GM21360 (cell line): ENCODE data around the gene PLEKHA1.

Experiments
- ATAC-seq: cut with Tn5 transposase; IDR thresholded peaks from one replicate; pipeline ENCODE4 v1.9.1; 2021; ENCODE audit warnings: mild to moderate bottlenecking, moderate library complexity; ENCODE audit not compliant: unreplicated experiment

The PLEKHA1 gene

DNA sequence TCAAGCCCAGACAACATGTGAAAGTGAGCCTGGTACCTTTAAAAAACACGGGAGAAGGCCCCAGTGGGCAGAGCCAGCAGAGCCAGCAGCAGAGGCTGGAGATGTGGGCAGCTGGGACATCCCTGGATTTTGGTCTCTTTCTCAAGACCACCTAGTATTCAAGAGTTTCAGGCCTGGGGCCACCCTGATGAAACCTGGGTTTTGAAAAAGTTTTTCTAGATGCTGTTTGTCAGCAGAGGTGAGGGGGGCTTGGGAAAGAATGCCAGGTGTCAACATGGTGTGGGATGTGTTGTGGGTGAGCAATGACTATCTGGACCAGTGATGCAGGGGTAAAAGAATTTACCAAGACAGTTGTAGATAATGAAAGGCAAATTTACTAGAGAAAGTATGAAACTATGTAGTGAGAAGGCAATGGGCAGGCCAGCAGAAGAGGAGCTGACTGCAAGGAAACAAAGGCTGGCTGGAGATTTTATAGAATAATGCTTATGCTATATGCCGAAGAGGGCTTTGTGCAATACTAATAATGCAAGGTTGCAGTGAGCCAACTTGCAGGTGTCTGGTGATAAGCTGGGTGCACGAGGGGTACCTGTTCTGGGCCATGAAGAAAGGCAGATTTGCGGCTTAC is 28.1 kb upstream of the PLEKHA1 start:
- no peak for ATAC-seq

DNA sequence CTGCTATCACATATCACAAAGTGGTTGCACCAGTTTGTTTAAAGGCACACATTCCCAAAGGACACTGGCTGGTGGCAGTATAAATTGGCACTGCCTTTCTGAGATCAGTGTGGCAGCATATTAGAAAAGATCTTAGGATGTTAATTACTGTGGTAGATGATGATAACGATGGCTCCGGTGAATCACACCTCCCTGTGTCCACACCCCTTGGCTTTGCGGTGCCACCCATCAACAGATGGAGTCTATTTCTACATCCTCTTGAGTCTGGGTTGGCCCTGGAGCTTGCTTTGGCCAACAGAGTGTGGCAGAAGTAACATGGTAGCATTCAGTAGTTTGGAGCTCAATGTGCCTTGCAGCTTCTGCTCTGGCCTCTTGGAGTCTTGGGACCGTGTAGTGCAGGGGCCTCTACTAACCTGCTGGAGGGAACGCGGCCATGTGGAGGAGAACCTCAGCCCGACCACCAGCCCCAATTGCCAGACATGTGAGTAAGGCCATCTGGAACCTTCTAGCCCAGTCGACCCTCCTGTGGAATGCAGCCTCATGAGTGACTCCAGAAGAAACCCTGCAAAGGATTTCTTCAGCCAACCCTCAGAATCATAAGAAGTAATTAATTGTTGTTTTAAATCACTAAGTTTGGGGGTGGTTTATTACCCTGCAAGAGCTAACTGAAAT is 27.2 kb upstream of the PLEKHA1 start:
- ATAC-seq = no peak

DNA sequence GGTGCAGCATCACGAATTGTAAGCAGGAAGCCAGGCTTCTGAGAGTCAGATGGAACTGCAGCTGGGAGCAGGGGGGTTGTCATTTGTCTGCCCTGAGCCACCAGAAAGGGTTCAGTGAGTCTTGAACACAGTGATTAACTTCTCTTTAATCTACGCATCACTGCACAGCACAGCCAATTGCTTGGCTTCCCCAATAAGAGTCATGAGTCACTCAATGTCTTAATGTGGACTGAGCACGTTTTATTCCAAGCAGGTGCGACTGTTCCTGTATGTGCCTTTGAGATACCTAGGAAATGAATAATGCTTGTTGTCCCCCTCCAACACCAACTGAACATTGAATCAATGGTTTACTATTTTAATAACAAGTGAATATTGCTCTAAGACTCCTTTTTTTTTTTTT is 26.0 kb upstream of the PLEKHA1 start:
- no peak for ATAC-seq

DNA sequence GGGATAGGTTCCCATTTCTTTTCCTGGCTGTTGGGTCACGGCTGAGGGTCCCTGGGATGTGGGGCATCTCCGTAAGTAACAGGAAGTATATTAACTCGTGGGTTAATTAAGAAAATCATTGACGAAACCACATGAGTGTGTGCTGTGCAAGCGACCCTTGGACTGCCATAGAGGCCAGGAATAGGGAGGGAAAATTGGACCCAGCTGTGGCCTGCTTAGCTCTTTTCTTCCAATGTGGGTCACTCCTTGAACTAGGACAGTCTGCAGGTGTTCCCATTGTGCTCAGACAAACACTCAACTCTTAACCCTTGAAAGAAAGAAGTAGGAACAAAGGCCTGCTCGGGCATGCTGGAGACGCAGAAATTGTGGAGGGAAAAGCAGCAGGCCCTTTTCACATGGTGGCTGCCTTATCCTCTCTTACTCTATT is 25.6 kb upstream of the PLEKHA1 start:
- no peak for ATAC-seq

DNA sequence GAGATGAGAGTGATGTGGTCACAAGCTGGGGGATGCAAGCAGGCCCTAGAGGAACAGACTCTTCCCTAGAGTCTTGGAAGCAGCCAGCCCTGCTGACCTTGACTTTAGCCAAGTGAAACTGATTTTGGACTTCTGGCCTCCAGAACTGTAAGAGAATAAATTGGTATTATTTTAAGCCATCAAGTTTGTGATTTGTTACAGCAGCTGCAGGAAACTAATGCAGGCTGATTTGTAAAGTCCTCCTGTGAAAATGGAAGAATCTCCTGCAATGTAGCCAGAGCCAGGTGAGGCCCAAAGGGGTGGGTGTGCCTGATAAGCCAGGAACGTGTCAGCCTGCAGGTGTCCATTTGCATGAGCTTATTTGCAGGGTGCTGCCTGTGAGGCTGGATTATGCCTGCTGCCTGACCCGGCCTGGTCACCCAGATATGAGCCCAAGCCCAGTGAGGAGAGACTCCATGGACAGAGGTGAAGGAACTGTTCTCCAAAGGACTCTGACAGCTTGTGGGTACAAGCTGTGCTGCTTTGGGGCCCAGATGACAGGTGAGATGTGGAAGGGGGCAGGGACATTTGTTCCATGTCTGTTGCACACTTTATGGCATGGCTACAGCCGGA is 24.6 kb upstream of the PLEKHA1 start:
- ATAC-seq = no peak

DNA sequence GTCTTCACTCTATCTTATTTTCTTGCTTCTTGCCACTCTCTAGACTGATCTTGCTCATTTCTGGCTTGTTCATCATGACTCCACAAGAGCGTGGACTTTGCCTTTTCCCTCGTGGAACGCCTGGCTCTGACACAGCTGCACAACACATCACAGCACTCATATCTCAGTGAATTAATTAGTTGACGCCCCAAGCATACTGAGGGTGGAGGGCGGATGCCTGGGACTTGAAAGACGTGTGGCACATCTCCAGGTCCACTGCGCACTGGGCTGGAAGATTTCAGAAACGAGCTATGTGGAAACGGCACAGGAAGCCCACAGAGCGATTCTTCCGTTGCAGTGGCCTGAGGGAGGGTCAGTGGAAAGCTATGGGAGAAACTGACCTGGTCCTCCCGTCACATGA is 23.6 kb upstream of the PLEKHA1 start:
- no peak for ATAC-seq

DNA sequence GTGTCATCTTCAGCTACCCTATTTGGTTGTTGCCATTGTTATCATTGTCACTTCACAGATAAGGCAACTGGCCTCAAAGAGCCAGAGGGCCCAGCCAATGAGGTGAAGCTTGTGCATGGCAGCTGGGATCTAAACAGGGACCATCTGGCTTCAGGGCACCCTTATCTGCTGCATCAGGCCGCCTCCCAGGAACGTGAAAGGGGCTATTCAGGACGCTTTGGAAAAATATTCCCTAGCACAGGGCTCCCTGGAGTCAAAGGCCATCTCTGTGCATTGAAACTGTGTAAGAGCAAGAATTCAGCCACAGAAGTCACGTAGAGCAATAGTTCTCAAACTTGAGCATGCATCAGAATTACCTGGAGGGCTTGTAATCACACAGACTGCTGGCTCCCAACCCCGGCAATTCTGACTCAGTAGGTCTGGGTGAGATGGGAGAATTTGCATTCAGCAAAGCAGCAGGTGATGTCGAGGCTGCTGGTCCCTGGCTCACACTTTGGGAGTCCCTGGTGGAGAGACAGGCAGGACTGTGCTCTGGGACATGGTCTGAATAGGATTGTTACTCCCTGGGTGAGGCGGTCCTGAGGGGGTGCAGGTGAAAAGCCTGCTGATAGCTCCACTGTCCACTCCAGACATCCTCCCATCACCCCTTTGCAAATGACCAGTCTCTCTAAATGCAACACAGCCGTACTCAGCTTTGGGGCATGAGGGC is 21.5 kb upstream of the PLEKHA1 start:
- no peak for ATAC-seq

DNA sequence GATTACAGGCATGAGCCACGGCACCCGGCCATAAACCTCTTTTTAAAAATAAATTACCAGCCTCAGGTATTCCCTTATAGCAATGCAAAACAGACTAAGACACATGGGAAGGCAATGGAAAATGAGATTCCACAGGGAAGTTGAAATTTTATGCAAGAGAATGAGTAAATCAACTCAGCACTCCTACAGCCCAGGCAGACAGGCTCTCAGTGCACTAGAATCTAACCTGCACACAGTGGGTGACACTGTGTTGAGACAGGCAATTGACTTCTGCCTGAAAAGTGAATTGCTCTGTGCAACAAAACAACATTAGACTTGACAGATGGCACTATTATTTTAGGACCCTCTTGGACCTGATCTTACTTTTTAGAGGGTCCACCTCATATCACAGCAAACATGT is 20.1 kb upstream of the PLEKHA1 start:
- ATAC-seq = no peak

DNA sequence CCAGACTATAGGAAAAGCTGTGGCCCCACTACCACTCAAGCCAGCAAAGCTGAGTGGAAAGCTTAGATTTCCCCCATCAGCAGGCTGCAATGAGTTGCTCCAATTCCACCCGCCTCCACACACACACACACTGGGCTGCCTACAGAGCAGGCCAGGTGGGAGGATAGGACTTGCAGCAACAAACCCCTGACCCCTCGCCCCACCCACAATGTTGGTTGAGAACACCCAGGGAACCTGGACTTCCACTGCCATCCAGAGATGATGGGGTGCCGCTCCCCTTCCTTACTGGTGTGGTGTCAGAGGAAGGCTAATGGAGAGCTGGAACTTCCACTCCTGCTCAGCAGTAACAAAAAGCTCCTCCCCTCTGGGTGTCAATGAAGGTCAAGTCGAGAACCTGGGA is 16.8 kb upstream of the PLEKHA1 start:
- no peak for ATAC-seq

DNA sequence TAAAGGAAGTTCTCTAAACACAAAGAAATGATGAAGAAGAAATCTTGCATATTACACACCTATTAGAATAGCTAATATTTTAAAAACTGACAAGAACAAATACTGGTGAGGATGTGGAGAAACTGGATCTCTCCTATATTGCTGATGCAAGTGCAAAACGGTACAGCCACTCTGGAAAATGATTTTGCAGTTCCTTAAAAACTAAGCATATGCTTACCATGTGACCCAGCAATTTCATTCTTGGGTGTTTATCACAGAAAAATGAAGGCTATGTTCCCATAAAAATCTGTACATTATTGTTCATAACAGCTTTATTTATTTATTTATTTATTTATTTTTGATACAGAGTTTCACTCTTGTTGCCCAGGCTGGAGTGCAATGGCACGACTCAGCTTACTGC is 14.9 kb upstream of the PLEKHA1 start:
- no peak for ATAC-seq

DNA sequence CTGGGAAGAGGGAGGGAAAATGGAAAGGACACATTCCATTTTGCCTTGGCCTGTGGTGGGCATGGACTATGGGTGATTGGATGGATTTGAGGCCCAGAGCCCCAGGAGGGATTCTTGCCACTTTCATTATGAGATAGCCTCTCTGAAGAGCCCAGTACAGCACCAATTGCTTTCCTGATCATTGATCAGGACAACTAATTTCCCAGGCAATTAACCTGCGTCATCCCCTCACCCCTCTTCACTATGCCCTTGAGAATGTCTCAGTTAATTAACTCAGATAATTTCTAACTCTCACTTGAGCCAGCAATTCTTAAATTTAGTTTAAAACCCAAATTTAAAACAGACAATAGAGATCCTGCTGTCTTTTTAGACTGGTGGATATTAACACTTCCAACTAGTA is 13.5 kb upstream of the PLEKHA1 start:
- no peak for ATAC-seq

DNA sequence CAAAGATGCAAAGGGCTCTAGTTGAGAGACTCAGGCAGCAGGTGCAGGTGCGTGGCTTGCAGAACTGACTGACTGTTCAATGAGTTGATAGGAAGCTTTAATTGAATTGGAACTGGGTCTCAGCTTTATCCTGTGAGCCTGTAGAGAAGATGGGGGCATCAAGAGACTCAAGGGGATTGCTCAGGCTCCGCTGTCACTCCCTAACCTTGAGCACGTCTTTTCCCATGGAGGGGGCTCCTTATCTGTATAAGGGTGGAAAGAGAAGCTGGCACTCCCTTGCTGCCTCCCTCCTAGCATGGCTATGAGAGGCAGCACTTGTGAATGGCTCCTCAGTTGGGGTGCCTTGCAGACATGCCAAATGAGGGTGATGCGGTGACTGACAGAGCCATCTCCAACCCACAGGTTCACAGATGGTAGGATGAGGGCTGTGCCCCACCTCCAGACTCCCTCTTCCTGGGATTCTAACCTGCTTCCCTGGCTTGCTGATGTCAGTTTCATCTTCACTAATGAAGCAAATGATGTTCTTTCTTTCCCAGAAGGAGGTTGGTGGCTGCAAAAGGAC is 12.4 kb upstream of the PLEKHA1 start:
- no peak for ATAC-seq

DNA sequence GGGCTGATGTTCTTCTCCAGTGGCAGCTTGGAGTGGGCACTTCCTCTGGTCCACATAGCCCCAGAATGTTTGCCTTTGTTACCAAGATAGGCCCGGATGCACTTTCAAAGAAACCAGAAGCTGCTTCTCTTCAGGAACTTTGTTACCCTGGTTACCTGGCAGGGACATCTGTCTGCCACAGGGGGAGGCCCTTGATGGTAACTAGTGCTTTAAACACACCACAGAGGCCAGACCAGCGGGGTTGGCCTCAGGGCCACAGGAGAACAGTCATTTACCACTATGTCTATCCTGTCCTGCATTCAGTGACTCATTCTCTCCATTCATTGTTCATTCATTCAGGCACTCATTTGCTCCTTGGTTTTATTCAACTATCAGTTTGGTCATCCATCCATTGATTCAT is 11.9 kb upstream of the PLEKHA1 start:
- ATAC-seq = no peak

DNA sequence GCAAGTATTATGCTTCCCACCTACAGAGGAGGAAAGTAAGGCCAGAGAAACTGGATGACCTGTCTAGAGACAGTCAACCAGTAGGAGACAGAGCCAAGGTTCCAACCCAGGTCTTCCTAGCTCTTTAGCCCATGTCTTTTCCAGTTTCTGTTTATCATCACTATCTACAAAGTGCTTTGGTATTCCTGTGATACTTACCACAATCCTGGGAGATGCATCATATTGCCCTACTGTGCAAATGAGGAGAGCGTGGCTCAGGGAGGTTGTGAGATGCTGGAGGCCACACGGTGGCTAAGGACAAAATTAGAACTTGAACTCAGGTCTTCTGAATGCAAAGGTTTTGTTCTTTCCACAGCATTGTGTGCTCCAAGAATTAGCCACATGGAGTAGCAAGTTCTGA is 11.2 kb upstream of the PLEKHA1 start:
- no peak for ATAC-seq

DNA sequence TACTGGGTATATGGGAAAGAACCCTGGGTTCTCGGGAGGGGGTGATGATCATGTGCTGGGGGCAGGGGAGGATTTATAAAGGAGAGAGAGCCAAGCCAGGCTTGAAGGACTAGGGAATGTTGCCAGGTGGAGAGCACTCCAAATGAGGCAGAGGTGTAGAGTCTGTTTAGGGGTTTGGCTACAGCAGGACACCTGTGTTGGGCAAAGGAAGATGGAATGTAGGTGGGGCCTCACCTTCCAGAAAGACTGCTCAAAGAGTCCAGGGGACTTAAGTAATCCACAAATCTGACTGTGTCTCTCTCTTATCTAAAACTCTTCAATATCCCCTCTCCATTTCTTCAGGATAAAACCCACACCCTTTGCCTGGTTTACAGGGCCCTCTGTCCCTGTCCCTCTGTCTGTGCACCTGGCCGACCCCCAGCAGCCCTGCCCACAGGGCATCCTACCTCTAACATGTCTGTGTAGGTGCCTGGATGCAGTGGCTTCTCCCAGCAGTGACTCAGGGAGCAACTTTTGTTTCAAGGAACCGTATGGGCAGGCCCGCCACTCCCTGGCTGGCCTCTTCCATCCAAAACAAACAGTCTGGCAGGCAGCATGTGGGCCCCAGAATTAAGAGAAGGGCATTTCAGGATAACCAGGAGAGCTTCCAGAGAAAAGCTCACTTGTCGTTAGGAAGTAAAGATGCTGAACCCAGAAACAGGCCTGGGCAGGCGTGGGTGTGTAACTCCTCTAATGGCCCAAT is 10.6 kb upstream of the PLEKHA1 start:
- ATAC-seq = no peak

DNA sequence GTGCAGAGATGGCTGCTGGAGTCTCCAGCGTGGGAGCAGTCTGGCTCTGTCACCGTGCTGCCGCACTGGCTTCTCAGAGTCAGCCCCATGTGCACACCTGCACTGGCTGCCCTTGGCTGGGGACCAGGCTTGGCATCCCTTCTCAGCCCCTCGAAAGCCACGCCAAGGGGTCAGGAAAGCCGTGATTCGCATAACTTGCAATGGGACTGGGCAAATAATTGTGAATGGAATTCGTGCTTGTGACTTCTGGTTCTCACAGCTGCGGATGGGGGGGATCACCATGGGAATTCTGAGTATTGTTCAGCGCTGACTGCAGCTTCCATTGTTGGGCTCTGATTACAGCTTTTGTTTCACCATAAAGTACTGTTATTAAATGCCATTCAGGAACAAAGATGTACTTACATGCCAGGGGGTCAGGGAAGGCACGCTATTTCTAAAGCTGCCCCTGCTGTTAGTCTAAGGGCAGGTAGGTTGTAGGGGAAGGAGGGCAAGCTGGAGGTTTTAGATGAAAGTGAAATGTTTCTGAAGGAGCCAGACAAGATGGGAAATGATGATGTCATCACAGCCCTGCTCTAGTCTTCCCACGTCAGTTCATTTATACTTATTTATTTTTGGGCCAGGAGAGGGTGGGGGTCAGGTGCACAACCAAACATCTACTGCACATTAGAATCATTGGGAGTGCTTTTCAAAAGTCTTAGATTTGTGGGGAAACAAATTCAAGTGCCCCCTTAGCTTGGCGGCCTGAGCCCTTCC is 5.8 kb upstream of the PLEKHA1 start:
- ATAC-seq = no peak

DNA sequence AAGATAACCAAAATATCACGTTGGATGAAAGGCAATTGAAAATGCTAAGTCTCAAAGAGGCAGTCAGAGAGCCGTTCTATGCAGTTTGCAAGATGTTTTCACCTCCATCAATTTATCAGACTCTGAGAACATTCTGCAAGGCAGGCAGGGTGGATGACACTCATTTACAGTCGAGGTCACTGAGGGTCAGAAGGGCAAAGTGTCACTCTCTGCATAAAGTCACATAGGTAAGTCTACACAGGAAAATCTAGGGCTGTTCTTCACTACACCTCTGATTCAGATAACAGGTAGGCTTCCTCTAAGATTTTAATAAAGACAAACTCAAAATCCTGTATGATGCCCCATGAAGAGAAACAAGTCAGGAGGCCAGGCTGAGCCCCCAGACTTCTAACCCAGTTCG is 1.4 kb upstream of the PLEKHA1 start:
- no peak for ATAC-seq

DNA sequence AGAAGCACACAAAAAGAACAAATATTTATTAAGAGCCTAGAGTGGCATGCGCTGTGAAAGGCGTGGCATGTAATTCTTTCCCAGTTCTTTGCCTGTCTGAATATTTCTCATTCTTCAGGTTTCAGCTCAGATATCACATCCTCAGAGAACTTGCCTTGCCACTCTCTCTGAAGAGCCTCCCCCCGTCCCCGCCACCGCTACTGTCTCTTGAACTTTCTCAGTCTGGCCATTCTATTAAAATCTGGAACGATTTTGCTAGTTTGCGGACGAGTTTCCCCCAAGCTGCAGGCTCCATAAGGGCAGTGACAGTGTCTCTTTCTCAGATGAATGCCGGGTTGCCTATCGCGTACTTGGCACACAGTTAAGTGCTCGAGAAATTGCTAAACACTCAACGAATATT is 787 bp upstream of the PLEKHA1 start:
- no peak for ATAC-seq

DNA sequence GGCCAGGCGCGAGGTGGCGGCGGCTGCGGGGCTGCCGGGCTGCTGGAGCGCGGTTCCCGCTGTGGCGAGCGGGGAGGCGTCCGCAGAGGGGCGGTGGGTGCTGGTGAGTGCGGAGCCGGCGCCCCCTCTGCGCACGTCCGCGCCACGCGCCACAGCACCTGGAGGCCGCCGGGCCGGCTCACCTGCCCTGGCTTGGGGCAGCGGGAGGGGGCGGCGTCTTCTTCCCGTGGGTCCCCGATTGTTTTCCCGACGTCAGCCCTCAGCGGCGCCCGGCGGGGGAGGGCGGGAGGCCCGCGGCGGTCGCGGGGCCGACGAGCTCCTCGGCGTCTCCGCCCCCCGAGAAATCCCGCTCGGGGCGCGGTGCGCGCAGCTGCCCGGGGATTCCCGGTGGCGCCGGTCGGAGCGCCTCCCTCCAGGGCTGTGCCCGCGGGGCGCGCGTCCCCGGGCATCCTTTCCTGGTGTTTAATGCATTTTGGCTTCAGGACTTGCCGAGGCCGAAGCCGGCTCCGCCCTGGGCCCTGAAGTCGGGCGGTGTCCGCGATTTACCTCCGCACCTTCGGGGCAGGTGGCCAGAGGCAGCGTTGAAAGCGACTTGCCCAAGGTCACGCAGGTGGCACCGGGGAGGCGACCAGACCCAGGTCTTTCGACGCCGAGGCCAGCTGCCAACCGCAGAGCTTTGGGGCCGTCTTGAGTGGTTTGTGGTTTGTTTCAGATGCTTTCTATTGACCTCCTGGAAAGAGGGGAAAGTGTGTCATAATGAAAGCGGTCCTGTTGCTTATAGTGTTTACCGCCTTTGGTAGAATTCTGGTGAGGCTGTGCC is 561 bp downstream of the PLEKHA1 start:
- peak; percentile 51 for ATAC-seq
